Measurements from ENCODE around the gene DELE1.
"Not testable (repeated sequence)": the region's sequence is repeated elsewhere in the genome, so short reads cannot be mapped to it uniquely, and the experiment has no call there.

Gene DELE1

GRCh38 chr5:141883892-141884318 lies 39.8 kb upstream of the DELE1 start:
- DNase-seq (ENCODE audit: low read depth, low spot score) = no peak

- no peak for DNase-seq (ENCODE audit: low read depth, low spot score)
Observed at GRCh38 chr5:141889282-141889871, 34.3 kb upstream of the DELE1 start.

- not testable (repeated sequence) for DNase-seq (ENCODE audit: low read depth, low spot score)
Observed at GRCh38 chr5:141890429-141890828, 33.2 kb upstream of the DELE1 start.

- DNase-seq (ENCODE audit: low read depth, low spot score) = no peak
Observed at GRCh38 chr5:141897425-141897824, 26.2 kb upstream of the DELE1 start.

- DNase-seq (ENCODE audit: low read depth, low spot score) = no peak
Observed at GRCh38 chr5:141898448-141899049, 25.1 kb upstream of the DELE1 start.

GRCh38 chr5:141902015-141902814 lies 21.5 kb upstream of the DELE1 start:
- no peak for DNase-seq (ENCODE audit: low read depth, low spot score)

GRCh38 chr5:141903261-141903660 lies 20.4 kb upstream of the DELE1 start:
- no peak for DNase-seq (ENCODE audit: low read depth, low spot score)

- DNase-seq (ENCODE audit: low read depth, low spot score) = no peak
Observed at GRCh38 chr5:141904551-141904950, 19.1 kb upstream of the DELE1 start.

GRCh38 chr5:141906517-141906916 lies 17.2 kb upstream of the DELE1 start:
- DNase-seq (ENCODE audit: low read depth, low spot score) = no peak

- no peak for DNase-seq (ENCODE audit: low read depth, low spot score)
Observed at GRCh38 chr5:141906972-141907371, 16.7 kb upstream of the DELE1 start.

GRCh38 chr5:141908796-141909195 lies 14.9 kb upstream of the DELE1 start:
- DNase-seq (ENCODE audit: low read depth, low spot score) = no peak

- no peak for DNase-seq (ENCODE audit: low read depth, low spot score)
Observed at GRCh38 chr5:141909212-141909611, 14.5 kb upstream of the DELE1 start.

GRCh38 chr5:141910271-141910673 lies 13.4 kb upstream of the DELE1 start:
- DNase-seq (ENCODE audit: low read depth, low spot score) = no peak

- DNase-seq (ENCODE audit: low read depth, low spot score) = no peak
Observed at GRCh38 chr5:141913560-141914198, 10.0 kb upstream of the DELE1 start.

- no peak for DNase-seq (ENCODE audit: low read depth, low spot score)
Observed at GRCh38 chr5:141914199-141914743, 9.4 kb upstream of the DELE1 start.

GRCh38 chr5:141914797-141915196 lies 8.9 kb upstream of the DELE1 start:
- no peak for DNase-seq (ENCODE audit: low read depth, low spot score)

GRCh38 chr5:141915881-141916336 lies 7.8 kb upstream of the DELE1 start:
- no peak for DNase-seq (ENCODE audit: low read depth, low spot score)

- no peak for DNase-seq (ENCODE audit: low read depth, low spot score)
Observed at GRCh38 chr5:141916522-141916921, 7.1 kb upstream of the DELE1 start.

GRCh38 chr5:141917760-141918159 lies 5.9 kb upstream of the DELE1 start:
- no peak for DNase-seq (ENCODE audit: low read depth, low spot score)

- DNase-seq (ENCODE audit: low read depth, low spot score) = no peak
Observed at GRCh38 chr5:141919218-141920119, 4.2 kb upstream of the DELE1 start.

GRCh38 chr5:141920771-141921170 lies 2.9 kb upstream of the DELE1 start:
- no peak for DNase-seq (ENCODE audit: low read depth, low spot score)

All from brain pericyte (primary cell).